Trophoblast cell (in vitro differentiated cells and primary cell): Measurements from ENCODE around the gene CST7.
A peak's percentile ranks its signal among the peaks of the same experiment; 100 is the strongest.
"Not testable (repeated sequence)": the region's sequence is repeated elsewhere in the genome, so short reads cannot be mapped to it uniquely, and the experiment has no call there.

ENCODE experiments used
- DNase-seq, 2 donors: peaks; one replicate each; pipeline ENCODE4 v3.0.0-alpha.2; 2016
- H2AFZ ChIP-seq: 2 replicates; pipeline ENCODE4 v1.6.1; 2013; ENCODE audit warnings: low read length, moderate library complexity, mild to moderate bottlenecking; ENCODE audit not compliant: insufficient read depth, poor library complexity
- H2AK5ac ChIP-seq: 2 replicates; pipeline ENCODE4 v1.6.1; 2013; ENCODE audit warnings: mild to moderate bottlenecking, low read length
- H2BK120ac ChIP-seq: 2 replicates; pipeline ENCODE4 v1.6.1; 2013; ENCODE audit warnings: low read length, mild to moderate bottlenecking, moderate library complexity; ENCODE audit not compliant: insufficient read depth, poor library complexity
- H2BK12ac ChIP-seq: 2 replicates; pipeline ENCODE4 v1.6.1; 2013; ENCODE audit warnings: mild to moderate bottlenecking, low read length, moderate library complexity
- H2BK5ac ChIP-seq: 2 replicates; pipeline ENCODE4 v1.6.1; 2013; ENCODE audit warnings: low read length, low read depth, moderate library complexity, mild to moderate bottlenecking; ENCODE audit not compliant: poor library complexity
- H3K14ac ChIP-seq: 2 replicates; pipeline ENCODE4 v1.6.1; 2013; ENCODE audit warnings: mild to moderate bottlenecking, low read length
- H3K18ac ChIP-seq: 2 replicates; pipeline ENCODE4 v1.6.1; 2013; ENCODE audit warnings: mild to moderate bottlenecking, low read length
- H3K23ac ChIP-seq: 2 replicates; pipeline ENCODE4 v1.6.1; 2013; ENCODE audit warnings: low read length
- H3K27ac ChIP-seq: 2 replicates; pipeline ENCODE4 v1.5.1; 2013; ENCODE audit warnings: low read depth, mild to moderate bottlenecking, inconsistent platforms, low read length, moderate library complexity
- H3K27me3 ChIP-seq: 2 replicates; pipeline ENCODE4 v1.6.1; 2013; ENCODE audit warnings: inconsistent platforms, mild to moderate bottlenecking, low read length, moderate library complexity; ENCODE audit not compliant: insufficient read depth
- H3K36me3 ChIP-seq, 2 experiments: 1 replicate in 1 of 2; 2 replicates in 1 of 2; pipeline ENCODE4 v1.6.1; 2013; ENCODE audit warnings: low read length in 2 of 2, mild to moderate bottlenecking in 2 of 2, moderate library complexity in 1 of 2; ENCODE audit not compliant: insufficient read depth in 2 of 2, control insufficient read depth in 1 of 2
- H3K4ac ChIP-seq: 2 replicates; pipeline ENCODE4 v1.6.1; 2013; ENCODE audit warnings: low read depth, mild to moderate bottlenecking, low read length, moderate library complexity
- H3K4me1 ChIP-seq, 2 experiments: 1 replicate in 1 of 2; 2 replicates in 1 of 2; pipeline ENCODE4 v1.6.1; 2013; ENCODE audit warnings: low read length in 2 of 2, mild to moderate bottlenecking in 2 of 2, moderate library complexity in 1 of 2; ENCODE audit not compliant: insufficient read depth in 2 of 2, control insufficient read depth in 1 of 2
- H3K4me2 ChIP-seq: 2 replicates; pipeline ENCODE4 v1.6.1; 2013; ENCODE audit warnings: inconsistent platforms, mild to moderate bottlenecking, low read length, moderate library complexity
- H3K4me3 ChIP-seq: 2 replicates; pipeline ENCODE4 v1.5.1; 2013; ENCODE audit warnings: mild to moderate bottlenecking, low read depth, low read length, inconsistent platforms
- H3K79me1 ChIP-seq: one replicate; pipeline ENCODE4 v1.6.1; 2013; ENCODE audit warnings: low read length
- H3K79me2 ChIP-seq: 2 replicates; pipeline ENCODE4 v1.6.1; 2013; ENCODE audit warnings: low read length, mild to moderate bottlenecking; ENCODE audit not compliant: control insufficient read depth, insufficient read depth, poor library complexity
- H3K9ac ChIP-seq: 2 replicates; pipeline ENCODE4 v1.6.1; 2013; ENCODE audit warnings: mild to moderate bottlenecking, low read length
- H3K9me3 ChIP-seq: 2 replicates; pipeline ENCODE4 v1.6.1; 2013; ENCODE audit warnings: low read depth, mild to moderate bottlenecking, control low read depth, inconsistent platforms, low read length; ENCODE audit not compliant: insufficient read depth
- H4K12ac ChIP-seq: 2 replicates; pipeline ENCODE4 v1.6.1; 2013; ENCODE audit warnings: low read depth, mild to moderate bottlenecking, low read length, moderate library complexity
- H4K8ac ChIP-seq: 2 replicates; pipeline ENCODE4 v1.6.1; 2013; ENCODE audit warnings: low read depth, mild to moderate bottlenecking, low read length, moderate library complexity
- H4K91ac ChIP-seq: one replicate; pipeline ENCODE4 v1.6.1; 2013; ENCODE audit warnings: low read depth, mild to moderate bottlenecking, low read length, moderate library complexity
- WGBS: extraction: QIAGEN DNeasy Blood & Tissue Kit; methylation state at CpG from one replicate; pipeline ENCODE4 v1.1.7; 2013; ENCODE audit warnings: missing lambda C conversion rate; ENCODE audit not compliant: insufficient read length, insufficient coverage; ENCODE audit errors: extremely low coverage; 5-methylcytosine and 5-hydroxymethylcytosine counted together

CST7 gene

GRCh38 chr20:24998631-24999445 lies 49.8 kb downstream of the CST7 start:
- no CpG with 5 or more reads among the region's 12 CpGs for WGBS
- no peaks in the 10 kb centered on the region for H3K79me1 ChIP-seq

GRCh38 chr20:24999568-24999967 lies 50.5 kb downstream of the CST7 start:
- no peak overlapping the region for H2BK5ac ChIP-seq
- no peak overlapping the region for H3K4me2 ChIP-seq
- H4K12ac ChIP-seq = no peak overlapping the region
- H4K8ac ChIP-seq = no peak overlapping the region
- peaks cover 2 to 3% of the 10 kb centered on the region in 2 experiments for H3K4me1 ChIP-seq
- H3K18ac ChIP-seq = no peak overlapping the region
- no peak overlapping the region for H3K9ac ChIP-seq
- H3K9me3 ChIP-seq = no peaks in the 10 kb centered on the region
- H3K23ac ChIP-seq = no peak overlapping the region
- H3K14ac ChIP-seq = no peak overlapping the region
- H3K36me3 ChIP-seq = no peaks in the 10 kb centered on the region
- H3K79me2 ChIP-seq = no peaks in the 10 kb centered on the region
- no peaks in the 10 kb centered on the region for H3K27me3 ChIP-seq
- no CpG with 5 or more reads among the region's 4 CpGs for WGBS
- H4K91ac ChIP-seq = no peak overlapping the region
- peak in 1 of 2 donors; percentile 42 for DNase-seq
- no peak overlapping the region for H2BK12ac ChIP-seq
- no peak overlapping the region for H2BK120ac ChIP-seq
- no peak overlapping the region for H2AFZ ChIP-seq
- H3K4me3 ChIP-seq = no peak overlapping the region
- H3K79me1 ChIP-seq = no peaks in the 10 kb centered on the region
- no peak overlapping the region for H2AK5ac ChIP-seq
- no peak overlapping the region for H3K27ac ChIP-seq
- no peak overlapping the region for H3K4ac ChIP-seq

More at GRCh38 chr20:24998631-24999445, 49.8 kb downstream of the CST7 start:
- H3K9me3 ChIP-seq = no peaks in the 10 kb centered on the region
- H2AK5ac ChIP-seq = no peak overlapping the region
- no peak for DNase-seq
- H3K79me2 ChIP-seq = no peaks in the 10 kb centered on the region
- H3K4ac ChIP-seq = no peak overlapping the region
- H3K4me2 ChIP-seq = no peak overlapping the region
- no peak overlapping the region for H3K18ac ChIP-seq
- H3K9ac ChIP-seq = no peak overlapping the region
- no peak overlapping the region for H4K91ac ChIP-seq
- no peaks in the 10 kb centered on the region for H3K27me3 ChIP-seq
- H4K12ac ChIP-seq = no peak overlapping the region
- H3K27ac ChIP-seq = no peak overlapping the region
- no peaks in the 10 kb centered on the region for H3K36me3 ChIP-seq
- H2BK12ac ChIP-seq = no peak overlapping the region
- H3K14ac ChIP-seq = no peak overlapping the region
- peaks cover 2 to 3% of the 10 kb centered on the region in 2 experiments for H3K4me1 ChIP-seq
- H2BK5ac ChIP-seq = no peak overlapping the region
- H3K23ac ChIP-seq = no peak overlapping the region
- H2AFZ ChIP-seq = no peak overlapping the region
- H3K4me3 ChIP-seq = no peak overlapping the region
- H4K8ac ChIP-seq = no peak overlapping the region
- H2BK120ac ChIP-seq = no peak overlapping the region

DNA sequence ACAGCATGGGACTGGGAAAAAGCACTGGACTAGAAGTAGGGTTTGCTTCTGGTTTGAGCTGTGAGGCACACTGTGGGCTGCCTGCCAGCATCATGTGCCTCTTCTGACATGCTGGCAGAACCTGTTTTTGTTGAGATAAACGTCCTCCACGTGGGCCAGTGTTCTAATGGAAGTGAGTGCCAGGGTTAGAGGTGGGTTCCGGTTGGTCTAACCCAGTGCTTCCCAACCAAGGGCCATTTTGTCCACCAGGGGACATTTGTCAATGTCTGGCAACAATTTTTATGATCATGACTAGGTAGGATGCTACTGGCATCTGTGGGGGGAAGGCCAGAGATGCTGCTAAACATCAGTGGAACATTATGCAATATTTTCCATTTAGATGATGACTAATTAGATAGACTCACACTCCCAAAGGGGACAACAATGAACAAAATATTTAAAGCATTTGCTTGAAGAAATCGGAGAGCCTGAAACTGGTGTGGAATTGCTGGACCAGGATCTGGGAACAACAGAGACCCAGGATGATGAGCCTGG lies 51.3 kb downstream of the CST7 start:
- Histone ChIP-seq H3K9ac (no peak overlapping the region), H3K18ac (no peak overlapping the region), H3K4me2 (no peak overlapping the region), H2BK12ac (no peak overlapping the region), H4K91ac (no peak overlapping the region), H3K79me2 (no peaks in the 10 kb centered on the region), H4K8ac (no peak overlapping the region), H3K79me1 (no peaks in the 10 kb centered on the region), H3K27ac (no peak overlapping the region), H3K4me1 (peaks cover 2 to 3% of the 10 kb centered on the region in 2 experiments), H2AK5ac (no peak overlapping the region), H3K14ac (no peak overlapping the region), H3K4me3 (no peak overlapping the region), H2BK5ac (no peak overlapping the region), H2BK120ac (no peak overlapping the region), H4K12ac (no peak overlapping the region), H3K36me3 (no peaks in the 10 kb centered on the region), H3K4ac (no peak overlapping the region), H3K23ac (no peak overlapping the region), H3K9me3 (no peaks in the 10 kb centered on the region), H3K27me3 (no peaks in the 10 kb centered on the region), H2AFZ (no peak overlapping the region)
- DNase-seq = peak; percentile 48 to 83
- WGBS = no CpG with 5 or more reads among the region's 4 CpGs

- H3K79me1 ChIP-seq, H3K4me1 ChIP-seq, H3K27me3 ChIP-seq, H3K14ac ChIP-seq, H4K91ac ChIP-seq, H2AFZ ChIP-seq, DNase-seq, H3K36me3 ChIP-seq, H3K4me3 ChIP-seq, H2BK12ac ChIP-seq, H2BK120ac ChIP-seq, H3K79me2 ChIP-seq, H3K27ac ChIP-seq, H2BK5ac ChIP-seq, H3K23ac ChIP-seq, H3K4me2 ChIP-seq, H3K4ac ChIP-seq, H3K9ac ChIP-seq, H4K12ac ChIP-seq, H3K18ac ChIP-seq, H2AK5ac ChIP-seq, H3K9me3 ChIP-seq, H4K8ac ChIP-seq: not testable (repeated sequence)
- no CpG with 5 or more reads among the region's 4 CpGs for WGBS
Observed at GRCh38 chr20:25001323-25001722, 52.3 kb downstream of the CST7 start.
